Upper lobe of left lung (tissue), 4 donors: ENCODE measurements around the gene DENND1B.

Experiments
- POLR2A ChIP-seq, 4 donors: fragments of 450-650 bp; IDR thresholded peaks; one replicate each; pipeline ENCODE4 v1.5.1; 2016 to 2017; ENCODE audit warnings: antibody characterized with exemption in 4 of 4, mild to moderate bottlenecking in 2 of 4
- TF ChIP-seq, protein P1 (sequence below), 6 experiments: fragments of 450-650 bp in 4 of 6; fragments of 200-600 bp in 2 of 6; sonication (generic) in 2 of 6; IDR thresholded peaks; one replicate each; pipeline ENCODE4 v1.5.1; 2016 to 2019; ENCODE audit warnings: antibody characterized with exemption in 6 of 6

DNA sequence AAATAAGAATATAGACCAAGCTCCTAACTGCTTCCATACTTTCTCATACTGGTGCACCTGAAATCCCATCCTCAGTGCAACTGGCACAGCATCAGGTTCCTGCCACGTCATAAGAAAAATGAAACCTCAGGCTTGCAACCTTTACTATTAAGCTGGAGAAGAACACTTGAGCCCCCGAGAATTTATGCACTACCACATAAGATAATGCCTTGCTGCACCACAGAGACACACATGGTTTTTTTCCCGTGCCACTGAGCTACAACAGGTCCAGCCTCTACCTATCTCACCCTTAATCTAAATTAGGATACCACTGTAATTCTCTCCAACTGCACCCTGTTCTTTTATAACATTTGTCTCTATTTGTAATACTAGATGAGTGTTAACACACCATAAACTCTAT is 174.5 kb downstream of the DENND1B start:
- TF ChIP-seq POLR2A (IDR thresholded peaks at IDR 0.05): no peak
- TF ChIP-seq, protein P1, sequence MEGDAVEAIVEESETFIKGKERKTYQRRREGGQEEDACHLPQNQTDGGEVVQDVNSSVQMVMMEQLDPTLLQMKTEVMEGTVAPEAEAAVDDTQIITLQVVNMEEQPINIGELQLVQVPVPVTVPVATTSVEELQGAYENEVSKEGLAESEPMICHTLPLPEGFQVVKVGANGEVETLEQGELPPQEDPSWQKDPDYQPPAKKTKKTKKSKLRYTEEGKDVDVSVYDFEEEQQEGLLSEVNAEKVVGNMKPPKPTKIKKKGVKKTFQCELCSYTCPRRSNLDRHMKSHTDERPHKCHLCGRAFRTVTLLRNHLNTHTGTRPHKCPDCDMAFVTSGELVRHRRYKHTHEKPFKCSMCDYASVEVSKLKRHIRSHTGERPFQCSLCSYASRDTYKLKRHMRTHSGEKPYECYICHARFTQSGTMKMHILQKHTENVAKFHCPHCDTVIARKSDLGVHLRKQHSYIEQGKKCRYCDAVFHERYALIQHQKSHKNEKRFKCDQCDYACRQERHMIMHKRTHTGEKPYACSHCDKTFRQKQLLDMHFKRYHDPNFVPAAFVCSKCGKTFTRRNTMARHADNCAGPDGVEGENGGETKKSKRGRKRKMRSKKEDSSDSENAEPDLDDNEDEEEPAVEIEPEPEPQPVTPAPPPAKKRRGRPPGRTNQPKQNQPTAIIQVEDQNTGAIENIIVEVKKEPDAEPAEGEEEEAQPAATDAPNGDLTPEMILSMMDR (IDR thresholded peaks at IDR 0.05): no peak
